ENCODE data around the gene GOLGA6L2.

The GOLGA6L2 gene

GRCh38 chr15:23482764-23483489 is 35.9 kb upstream of the GOLGA6L2 start:
- H3K4me3 ChIP-seq (ENCODE audit: insufficient read depth, low read length, poor library complexity, severe bottlenecking), result no peak overlapping the region
- no peaks in the 10 kb centered on the region for H3K9me3 ChIP-seq (ENCODE audit: insufficient read depth, low read length)
- H3K27me3 ChIP-seq (ENCODE audit: low read length), result no peaks in the 10 kb centered on the region
- H3F3A ChIP-seq (ENCODE audit: insufficient read depth), result no peaks in the 10 kb centered on the region
- H4K20me1 ChIP-seq (ENCODE audit: low read depth, low read length), result no peaks in the 10 kb centered on the region
- no peaks in the 10 kb centered on the region for H3K36me3 ChIP-seq (ENCODE audit: low read length)
- no peak overlapping the region for H2AFZ ChIP-seq (ENCODE audit: low read depth, low read length, severe bottlenecking)
- no peak overlapping the region for H3K4me2 ChIP-seq (ENCODE audit: low read depth, low read length, poor library complexity, severe bottlenecking)
- no peak overlapping the region for H3K9ac ChIP-seq (ENCODE audit: low read length)
- H3K27ac ChIP-seq (ENCODE audit: low read depth, low read length), result no peak overlapping the region
- no peaks in the 10 kb centered on the region for H3K9me2 ChIP-seq (replicated peaks; ENCODE audit: insufficient read depth, low read length)
- H3K79me2 ChIP-seq (ENCODE audit: insufficient read depth, low read length), result no peaks in the 10 kb centered on the region
- TF ChIP-seq CTCF (IDR thresholded peaks at IDR 0.05; ENCODE audit: insufficient read depth, low read length, poor library complexity, severe bottlenecking), result no peak
- no peak for TF ChIP-seq EZH2phosphoT487 (conservative IDR thresholded peaks at IDR 0.05; ENCODE audit: low read length)

GRCh38 chr15:23482228-23482627 is 35.2 kb upstream of the GOLGA6L2 start:
- H3K4me3 ChIP-seq (ENCODE audit: insufficient read depth, low read length, poor library complexity, severe bottlenecking), result no peak overlapping the region
- H3K27me3 ChIP-seq (ENCODE audit: low read length), result no peaks in the 10 kb centered on the region
- no peaks in the 10 kb centered on the region for H3F3A ChIP-seq (ENCODE audit: insufficient read depth)
- no peak overlapping the region for H3K4me2 ChIP-seq (ENCODE audit: low read depth, low read length, poor library complexity, severe bottlenecking)
- no peak overlapping the region for H2AFZ ChIP-seq (ENCODE audit: low read depth, low read length, severe bottlenecking)
- no peaks in the 10 kb centered on the region for H3K9me3 ChIP-seq (ENCODE audit: insufficient read depth, low read length)
- no peaks in the 10 kb centered on the region for H3K36me3 ChIP-seq (ENCODE audit: low read length)
- H3K79me2 ChIP-seq (ENCODE audit: insufficient read depth, low read length), result no peaks in the 10 kb centered on the region
- no peaks in the 10 kb centered on the region for H3K9me2 ChIP-seq (replicated peaks; ENCODE audit: insufficient read depth, low read length)
- TF ChIP-seq EZH2phosphoT487 (conservative IDR thresholded peaks at IDR 0.05; ENCODE audit: low read length), result no peak
- TF ChIP-seq CTCF (IDR thresholded peaks at IDR 0.05; ENCODE audit: insufficient read depth, low read length, poor library complexity, severe bottlenecking), result no peak
- no peak overlapping the region for H3K9ac ChIP-seq (ENCODE audit: low read length)
- no peak overlapping the region for H3K27ac ChIP-seq (ENCODE audit: low read depth, low read length)
- H4K20me1 ChIP-seq (ENCODE audit: low read depth, low read length), result no peaks in the 10 kb centered on the region

- Histone ChIP-seq H3K9ac (ENCODE audit: low read length) (no peak overlapping the region), H3F3A (ENCODE audit: insufficient read depth) (no peaks in the 10 kb centered on the region), H3K27ac (ENCODE audit: low read depth, low read length) (no peak overlapping the region), H3K9me2 (replicated peaks; ENCODE audit: insufficient read depth, low read length) (no peaks in the 10 kb centered on the region), H3K27me3 (ENCODE audit: low read length) (no peaks in the 10 kb centered on the region), H3K4me2 (ENCODE audit: low read depth, low read length, poor library complexity, severe bottlenecking) (no peak overlapping the region), H4K20me1 (ENCODE audit: low read depth, low read length) (no peaks in the 10 kb centered on the region), H2AFZ (ENCODE audit: low read depth, low read length, severe bottlenecking) (no peak overlapping the region), H3K79me2 (ENCODE audit: insufficient read depth, low read length) (no peaks in the 10 kb centered on the region), H3K4me3 (ENCODE audit: insufficient read depth, low read length, poor library complexity, severe bottlenecking) (no peak overlapping the region), H3K9me3 (ENCODE audit: insufficient read depth, low read length) (no peaks in the 10 kb centered on the region), H3K36me3 (ENCODE audit: low read length) (no peaks in the 10 kb centered on the region)
- TF ChIP-seq CTCF (IDR thresholded peaks at IDR 0.05; ENCODE audit: insufficient read depth, low read length, poor library complexity, severe bottlenecking) (no peak), EZH2phosphoT487 (conservative IDR thresholded peaks at IDR 0.05; ENCODE audit: low read length) (no peak)
These were observed 30.9 kb upstream of the GOLGA6L2 start for GRCh38 chr15:23477920-23478319.

Data from SU-DHL-6 (cell line).